Mononuclear cell (primary cell): ENCODE measurements around the gene SDF2L1. TPM values are rescaled to one million over a fixed set of nuclear protein-coding genes. Genes with fewer than 3 reads are reported as not detected.
"Not testable (repeated sequence)": the region's sequence is repeated elsewhere in the genome, so short reads cannot be mapped to it uniquely, and the experiment has no call there.

ENCODE experiments used
- H3K27me3 ChIP-seq: 2 replicates; pipeline ENCODE4 v1.6.0; 2011; ENCODE audit warnings: low read length, control low read depth; ENCODE audit not compliant: insufficient read depth
- H3K4me1 ChIP-seq: 2 replicates; pipeline ENCODE4 v1.5.1; 2011; ENCODE audit warnings: mild to moderate bottlenecking, low read length, control low read depth; ENCODE audit not compliant: insufficient read depth
- H3K4me3 ChIP-seq: 2 replicates; pipeline ENCODE4 v1.5.1; 2011; ENCODE audit warnings: mild to moderate bottlenecking, low read length, moderate library complexity
- H3K9me3 ChIP-seq: 2 replicates; pipeline ENCODE4 v1.5.1; 2011; ENCODE audit warnings: low read depth, mild to moderate bottlenecking, control low read depth, low read length
- total RNA-seq: library from RNA; depleted of rRNA; stranded (reverse); fragments of >200 nt; gene quantifications from one replicate; pipeline ENCODE4 v1.2.3, GENCODE V29; 2012

SDF2L1 gene
- total RNA-seq, 1 donor = 10.0 TPM

- H3K4me3 ChIP-seq = no peak overlapping the region
- peaks cover 62% of the 10 kb centered on the region for H3K4me1 ChIP-seq
- H3K27me3 ChIP-seq = no peaks in the 10 kb centered on the region
- no peaks in the 10 kb centered on the region for H3K9me3 ChIP-seq
Measured at GRCh38 chr22:21626735-21627469, 15.2 kb upstream of the SDF2L1 start.

GRCh38 chr22:21628386-21629254 lies 13.5 kb upstream of the SDF2L1 start:
- peak overlapping the region; percentile 72 for H3K4me3 ChIP-seq
- no peaks in the 10 kb centered on the region for H3K27me3 ChIP-seq
- peaks cover 52% of the 10 kb centered on the region for H3K4me1 ChIP-seq
- H3K9me3 ChIP-seq = no peaks in the 10 kb centered on the region

GRCh38 chr22:21629255-21630149 lies 12.6 kb upstream of the SDF2L1 start, which contains the start of gene YDJC:
TSS of gene YDJC (minus strand) at chr22:21630022. CDS start at chr22:21630014, 8 bp downstream.
- H3K4me3 ChIP-seq = peak within 1 kb of the TSS; percentile 72
- H3K9me3 ChIP-seq = no peaks in the 10 kb centered on the region
- H3K27me3 ChIP-seq = no peaks in the 10 kb centered on the region
- peaks cover 51% of the 10 kb centered on the region for H3K4me1 ChIP-seq

DNA sequence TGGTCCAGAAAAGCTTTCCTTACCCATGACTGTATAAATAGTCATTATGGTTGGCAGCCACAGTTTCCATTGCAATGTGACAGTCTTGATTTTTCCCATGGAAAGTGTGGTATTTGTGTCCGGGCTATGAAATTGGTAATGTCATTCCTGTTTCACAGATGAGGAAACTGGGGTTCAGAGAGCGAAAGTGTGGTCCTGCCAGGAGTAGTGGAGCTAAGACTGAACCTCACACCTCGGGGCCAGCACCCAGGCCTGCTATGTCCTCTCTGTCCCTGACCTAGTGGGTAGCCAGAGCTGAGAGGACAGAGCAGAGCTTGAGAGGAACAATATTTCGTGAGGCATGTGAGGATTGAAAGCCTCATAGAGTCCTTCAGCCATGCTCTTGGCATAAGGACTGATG lies 11.1 kb upstream of the SDF2L1 start:
- Histone ChIP-seq H3K4me1 (peaks cover 36% of the 10 kb centered on the region), H3K9me3 (no peaks in the 10 kb centered on the region), H3K4me3 (no peak overlapping the region), H3K27me3 (no peaks in the 10 kb centered on the region)

GRCh38 chr22:21632237-21632895 lies 9.7 kb upstream of the SDF2L1 start, which contains the start of gene CCDC116:
TSS of gene CCDC116 (plus strand) at chr22:21632760. CDS start at chr22:21633182, 422 bp downstream.
- Histone ChIP-seq H3K4me3 (no peak within 1 kb of the TSS), H3K9me3 (no peaks in the 10 kb centered on the region), H3K27me3 (no peaks in the 10 kb centered on the region), H3K4me1 (peaks cover 22% of the 10 kb centered on the region)

- H3K4me3 ChIP-seq = no peak overlapping the region
- H3K4me1 ChIP-seq = peaks cover 18% of the 10 kb centered on the region
- H3K9me3 ChIP-seq = no peaks in the 10 kb centered on the region
- H3K27me3 ChIP-seq = no peaks in the 10 kb centered on the region
Measured at GRCh38 chr22:21632931-21633330, 9.2 kb upstream of the SDF2L1 start.

GRCh38 chr22:21633481-21633880 lies 8.6 kb upstream of the SDF2L1 start:
- Histone ChIP-seq H3K4me3 (no peak overlapping the region), H3K4me1 (peaks cover 12% of the 10 kb centered on the region), H3K27me3 (no peaks in the 10 kb centered on the region), H3K9me3 (no peaks in the 10 kb centered on the region)

DNA sequence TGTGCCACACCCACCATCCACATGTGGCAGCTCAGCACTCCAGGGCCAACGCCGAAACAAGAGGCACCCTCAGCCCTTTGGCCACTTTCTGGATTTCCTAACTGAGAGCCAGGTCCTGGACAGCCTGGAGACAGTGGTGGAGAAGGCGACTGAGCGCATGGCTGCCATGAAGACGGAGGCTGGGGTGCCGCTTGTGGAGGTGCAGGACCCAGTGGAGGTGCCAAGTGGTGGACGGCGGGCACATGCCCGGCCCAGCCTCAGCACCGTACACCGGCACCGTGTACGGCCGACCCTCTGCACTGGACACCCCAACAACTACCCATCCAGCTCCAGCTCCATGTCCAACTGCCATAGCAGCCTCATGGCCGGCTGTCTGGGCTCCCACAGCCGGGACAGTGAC lies 8.0 kb upstream of the SDF2L1 start:
- H3K9me3 ChIP-seq = no peaks in the 10 kb centered on the region
- H3K4me1 ChIP-seq = peaks cover 6% of the 10 kb centered on the region
- no peak overlapping the region for H3K4me3 ChIP-seq
- H3K27me3 ChIP-seq = no peaks in the 10 kb centered on the region

DNA sequence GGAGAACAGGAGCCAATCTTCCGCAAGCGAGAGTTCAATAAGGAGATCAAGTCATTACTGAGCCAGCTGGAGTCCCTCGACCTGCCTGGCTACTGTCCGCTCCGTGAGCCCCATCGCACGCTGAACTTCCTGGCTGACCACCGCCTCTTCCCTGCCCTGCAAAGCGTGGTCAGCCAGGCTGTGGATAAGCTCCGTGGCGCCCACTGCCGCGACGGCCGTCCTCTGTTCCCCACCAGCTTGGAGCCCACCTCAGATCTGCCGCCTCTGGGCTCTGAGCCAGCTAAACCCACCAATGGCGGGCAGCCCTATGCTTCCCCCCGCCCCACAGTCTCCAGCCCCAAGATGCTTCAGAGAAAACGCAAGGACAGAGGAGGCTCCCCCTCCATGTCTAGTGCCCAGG lies 7.3 kb upstream of the SDF2L1 start:
- peaks cover 5% of the 10 kb centered on the region for H3K4me1 ChIP-seq
- no peaks in the 10 kb centered on the region for H3K9me3 ChIP-seq
- no peak overlapping the region for H3K4me3 ChIP-seq
- H3K27me3 ChIP-seq = no peaks in the 10 kb centered on the region

DNA sequence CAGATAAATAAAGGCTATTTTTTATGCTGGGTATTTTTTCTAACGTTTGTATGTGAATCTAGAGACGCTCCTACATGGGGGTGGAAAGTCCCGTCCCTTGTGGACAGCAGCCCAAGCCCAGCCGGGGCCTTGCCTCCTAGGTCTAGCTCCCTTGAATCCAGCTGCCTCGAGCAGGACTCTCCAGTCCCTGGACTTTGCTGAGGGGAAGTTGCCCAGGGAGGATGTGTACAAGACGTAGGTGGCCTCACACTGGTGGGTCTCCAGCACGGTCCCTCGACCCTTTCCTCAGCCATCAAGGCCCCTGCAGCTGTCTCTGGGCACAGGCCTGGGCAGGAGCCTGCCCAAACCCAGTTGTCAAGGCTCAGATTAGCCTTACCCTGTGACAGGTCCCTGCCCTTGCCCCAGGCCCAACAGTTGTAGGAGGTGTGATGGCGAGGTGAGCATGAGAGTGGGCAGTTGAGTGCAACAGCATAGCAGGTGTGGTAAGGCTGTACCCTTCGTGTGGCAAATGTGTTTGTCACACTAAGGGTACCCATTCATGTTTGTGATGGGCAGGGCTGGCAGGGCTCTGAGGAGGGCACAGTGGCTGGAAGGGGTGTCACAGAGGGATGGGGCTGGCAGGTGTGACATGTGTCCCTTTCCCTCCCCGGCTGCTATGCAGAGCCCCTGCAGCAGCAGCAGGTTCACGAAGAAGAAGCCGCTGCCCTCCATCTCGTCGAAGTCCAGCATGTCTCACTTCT lies 6.2 kb upstream of the SDF2L1 start:
- H3K4me3 ChIP-seq = no peak overlapping the region
- H3K27me3 ChIP-seq = no peaks in the 10 kb centered on the region
- H3K4me1 ChIP-seq = peaks cover 2% of the 10 kb centered on the region
- H3K9me3 ChIP-seq = no peaks in the 10 kb centered on the region

- H3K9me3 ChIP-seq = no peaks in the 10 kb centered on the region
- H3K4me1 ChIP-seq = peaks cover 10% of the 10 kb centered on the region
- no peaks in the 10 kb centered on the region for H3K27me3 ChIP-seq
- no peak overlapping the region for H3K4me3 ChIP-seq
Measured at GRCh38 chr22:21636629-21637218, 5.4 kb upstream of the SDF2L1 start.

GRCh38 chr22:21637450-21637849 lies 4.7 kb upstream of the SDF2L1 start:
- not testable (repeated sequence) for H3K4me3 ChIP-seq, H3K27me3 ChIP-seq, H3K9me3 ChIP-seq
- H3K4me1 ChIP-seq = peaks cover 14% of the 10 kb centered on the region

DNA sequence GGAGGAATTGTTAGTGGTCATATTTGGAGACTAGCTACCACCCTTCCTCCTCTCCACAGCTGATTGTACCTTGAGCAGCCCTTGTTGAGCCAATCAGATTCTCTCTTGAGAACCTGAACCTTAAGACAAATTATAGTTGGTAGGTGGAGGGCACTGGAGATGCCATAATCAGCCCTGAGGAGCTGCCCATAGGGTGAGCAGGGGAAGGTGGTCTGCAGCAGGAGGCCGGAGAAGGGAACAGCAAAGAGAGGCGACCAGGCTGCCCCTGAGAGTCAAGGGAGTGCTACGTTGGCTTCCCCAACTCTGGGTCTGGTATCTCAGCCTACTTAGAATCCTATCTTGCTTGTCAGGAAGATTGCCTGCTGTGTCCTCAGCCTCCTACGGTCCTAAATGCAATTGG lies 2.7 kb upstream of the SDF2L1 start:
- H3K4me3 ChIP-seq = no peak overlapping the region
- no peaks in the 10 kb centered on the region for H3K27me3 ChIP-seq
- H3K9me3 ChIP-seq = no peaks in the 10 kb centered on the region
- peaks cover 26% of the 10 kb centered on the region for H3K4me1 ChIP-seq
